SK-N-SH (cell line): ENCODE results near the gene GLIS2. TPM values are rescaled to one million over a fixed set of nuclear protein-coding genes. Genes with fewer than 3 reads are reported as not detected.

Experiments used
- CTCF ChIA-PET: fragments of 300-600, 350-600 bp; formaldehyde crosslinking; extraction: SDS; loops from one replicate; lab custom pipeline; 2021; lab: Yijun Ruan, JAX
- POLR2A ChIA-PET: fragments of 350-600 bp; sonication (Branson Sonifier 250); formaldehyde crosslinking; extraction: SDS; loops from one replicate; lab custom pipeline; 2020; ENCODE audit warnings: antibody characterized with exemption, inconsistent platforms; lab: Yijun Ruan, JAX
- DNase-seq: peaks from one replicate; pipeline ENCODE4 v3.0.0; 2012
- H2AFZ ChIP-seq: fragments of 200-600 bp; sonication (generic); 2 replicates; pipeline ENCODE4 v1.8.1; 2016; ENCODE audit warnings: antibody characterized with exemption, mild to moderate bottlenecking, low read depth
- H3F3A ChIP-seq: fragments of 200-600 bp; sonication (generic); replicated peaks from 2 replicates; pipeline ENCODE3; 2016; ENCODE audit warnings: antibody characterized with exemption, mild to moderate bottlenecking; ENCODE audit not compliant: insufficient read depth
- H3K27ac ChIP-seq, 2 experiments: fragments of 200-500 bp in 1 of 2; fragments of 200-600 bp in 1 of 2; sonication (Bioruptor generic) in 1 of 2; sonication (generic), shearing (Covaris generic) in 1 of 2; 2 replicates each; pipeline versions ENCODE4 v1.5.1 to v1.6.1; 2014 to 2016; ENCODE audit warnings: low read depth in 2 of 2, inconsistent platforms in 1 of 2, low read length in 1 of 2, mild to moderate bottlenecking in 1 of 2, mixed read lengths in 1 of 2
- H3K27me3 ChIP-seq: fragments of 200-600 bp; sonication (generic), shearing (Covaris generic); 2 replicates; pipeline ENCODE4 v1.6.1; 2016; ENCODE audit warnings: mixed run types; ENCODE audit not compliant: insufficient read depth
- H3K36me3 ChIP-seq, 2 experiments: fragments of 200-500 bp in 1 of 2; fragments of 200-600 bp in 1 of 2; sonication (Bioruptor generic) in 1 of 2; sonication (generic) in 1 of 2; replicated peaks in 1 of 2; 2 replicates each; pipeline versions ENCODE3 to v1.5.1; 2014 to 2016; ENCODE audit warnings: low read length in 1 of 2, mild to moderate bottlenecking in 1 of 2; ENCODE audit not compliant: insufficient read depth in 2 of 2, control insufficient read depth in 1 of 2
- H3K4me1 ChIP-seq, 2 experiments: fragments of 200-500 bp in 1 of 2; fragments of 200-600 bp in 1 of 2; sonication (Bioruptor generic) in 1 of 2; sonication (generic), shearing (Covaris generic) in 1 of 2; 2 replicates each; pipeline versions ENCODE4 v1.5.1 to v1.6.1; 2014 to 2016; ENCODE audit warnings: low read depth in 1 of 2, low read length in 1 of 2, mixed run types in 1 of 2; ENCODE audit not compliant: insufficient read depth in 2 of 2, control insufficient read depth in 1 of 2
- H3K4me2 ChIP-seq: fragments of 200-600 bp; sonication (generic), shearing (Covaris generic); 2 replicates; pipeline ENCODE4 v1.6.1; 2017; ENCODE audit warnings: mixed run types
- H3K4me3 ChIP-seq, 2 experiments: fragments of 200-500 bp in 1 of 2; fragments of 200-600 bp in 1 of 2; sonication (Bioruptor generic) in 1 of 2; sonication (generic), shearing (Covaris generic) in 1 of 2; 2 replicates each; pipeline versions ENCODE4 v1.5.1 to v1.8.1; 2014 to 2016; ENCODE audit warnings: low read depth in 2 of 2, inconsistent platforms in 1 of 2, low read length in 1 of 2, mild to moderate bottlenecking in 1 of 2, mixed read lengths in 1 of 2, moderate library complexity in 1 of 2
- H3K79me2 ChIP-seq: fragments of 200-600 bp; sonication (generic); 2 replicates; pipeline ENCODE4 v1.8.1; 2017; ENCODE audit warnings: mild to moderate bottlenecking; ENCODE audit not compliant: insufficient read depth
- H3K9ac ChIP-seq: fragments of 200-600 bp; sonication (generic); 2 replicates; pipeline ENCODE4 v1.6.1; 2017; ENCODE audit warnings: mixed run types
- H3K9me2 ChIP-seq: fragments of 200-600 bp; sonication (generic); 2 replicates; pipeline ENCODE4 v1.6.1; 2017; ENCODE audit warnings: mixed run types
- H3K9me3 ChIP-seq: fragments of 200-600 bp; sonication (generic); 2 replicates; pipeline ENCODE4 v1.6.1; 2017; ENCODE audit warnings: mixed run types, mild to moderate bottlenecking, moderate library complexity
- H4K20me1 ChIP-seq: fragments of 200-600 bp; sonication (generic); 2 replicates; pipeline ENCODE4 v1.6.1; 2017; ENCODE audit warnings: mild to moderate bottlenecking, mixed run types; ENCODE audit not compliant: insufficient read depth
- CHD2 ChIP-seq: fragments of 150-350 bp; IDR thresholded peaks from 2 replicates; pipeline ENCODE4 v1.6.1; 2018; ENCODE audit warnings: low read length; ENCODE audit not compliant: partially characterized antibody
- ELF1 ChIP-seq: IDR thresholded peaks from 2 replicates; pipeline ENCODE4 v1.4.0; 2012
- EP300 ChIP-seq, 2 experiments: IDR thresholded peaks; 2 replicates each; pipeline versions ENCODE4 v1.4.0 to v1.6.1; 2012; ENCODE audit warnings: borderline replicate concordance in 1 of 2, low read depth in 1 of 2, low read length in 1 of 2
- FOXJ3 ChIP-seq: sonication (generic); formaldehyde crosslinking; IDR thresholded peaks from 2 replicates; pipeline ENCODE4 v1.5.1; 2020; ENCODE audit warnings: mild to moderate bottlenecking, missing genetic modification reagents
- MEF2A ChIP-seq: IDR thresholded peaks from 2 replicates; pipeline ENCODE4 v1.4.0; 2012; ENCODE audit warnings: low read depth, borderline replicate concordance
- POLR2AphosphoS5 ChIP-seq: IDR thresholded peaks from 2 replicates; pipeline ENCODE4 v1.6.1; 2012; ENCODE audit warnings: low read depth, low read length
- RAD21 ChIP-seq: IDR thresholded peaks from 2 replicates; pipeline ENCODE4 v1.6.1; 2012; ENCODE audit warnings: mild to moderate bottlenecking, low read length
- RFX5 ChIP-seq: IDR thresholded peaks from 2 replicates; pipeline ENCODE4 v1.6.1; 2012; ENCODE audit warnings: mild to moderate bottlenecking, improper control_type of control experiment, low read length
- RXRA ChIP-seq: IDR thresholded peaks from 2 replicates; pipeline ENCODE4 v1.4.0; 2012; ENCODE audit warnings: low read depth, mild to moderate bottlenecking, borderline replicate concordance
- SIN3A ChIP-seq: IDR thresholded peaks from 2 replicates; pipeline ENCODE4 v1.6.1; 2012; ENCODE audit warnings: low read depth, mild to moderate bottlenecking, low read length, moderate library complexity, borderline replicate concordance
- TCF12 ChIP-seq: IDR thresholded peaks from 2 replicates; pipeline ENCODE4 v1.4.0; 2012
- TEAD4 ChIP-seq: IDR thresholded peaks from 2 replicates; pipeline ENCODE4 v1.4.0; 2012; ENCODE audit warnings: mild to moderate bottlenecking, borderline replicate concordance; ENCODE audit not compliant: insufficient read depth
- WGBS: methylation state at CpG from one replicate; pipeline ENCODE4 v1.1.6; 2017; ENCODE audit warnings: low lambda C conversion rate; 5-methylcytosine and 5-hydroxymethylcytosine counted together
- polyA plus RNA-seq, 3 experiments: library from polyadenylated mRNA; depleted of rRNA; stranded (reverse); fragments of >200 nt; gene quantifications; 2 replicates each; pipeline ENCODE4 v1.2.3, GENCODE V29; 2012
- TF ChIP-seq, protein P1 (sequence below): IDR thresholded peaks from 2 replicates; pipeline ENCODE4; 2012
- TF ChIP-seq, protein P2 (sequence below): fragments of 150-350 bp; IDR thresholded peaks from 2 replicates; pipeline ENCODE4 v1.6.1; 2016; ENCODE audit warnings: mild to moderate bottlenecking, low read depth, low read length
- TF ChIP-seq, protein P3 (sequence below): IDR thresholded peaks from 2 replicates; pipeline ENCODE4 v1.4.0; 2012; ENCODE audit warnings: low read depth

Gene GLIS2
- polyA plus RNA-seq, 1 of the 3 experiments (the other 2 are of a cell fraction): 6.5 TPM

DNA sequence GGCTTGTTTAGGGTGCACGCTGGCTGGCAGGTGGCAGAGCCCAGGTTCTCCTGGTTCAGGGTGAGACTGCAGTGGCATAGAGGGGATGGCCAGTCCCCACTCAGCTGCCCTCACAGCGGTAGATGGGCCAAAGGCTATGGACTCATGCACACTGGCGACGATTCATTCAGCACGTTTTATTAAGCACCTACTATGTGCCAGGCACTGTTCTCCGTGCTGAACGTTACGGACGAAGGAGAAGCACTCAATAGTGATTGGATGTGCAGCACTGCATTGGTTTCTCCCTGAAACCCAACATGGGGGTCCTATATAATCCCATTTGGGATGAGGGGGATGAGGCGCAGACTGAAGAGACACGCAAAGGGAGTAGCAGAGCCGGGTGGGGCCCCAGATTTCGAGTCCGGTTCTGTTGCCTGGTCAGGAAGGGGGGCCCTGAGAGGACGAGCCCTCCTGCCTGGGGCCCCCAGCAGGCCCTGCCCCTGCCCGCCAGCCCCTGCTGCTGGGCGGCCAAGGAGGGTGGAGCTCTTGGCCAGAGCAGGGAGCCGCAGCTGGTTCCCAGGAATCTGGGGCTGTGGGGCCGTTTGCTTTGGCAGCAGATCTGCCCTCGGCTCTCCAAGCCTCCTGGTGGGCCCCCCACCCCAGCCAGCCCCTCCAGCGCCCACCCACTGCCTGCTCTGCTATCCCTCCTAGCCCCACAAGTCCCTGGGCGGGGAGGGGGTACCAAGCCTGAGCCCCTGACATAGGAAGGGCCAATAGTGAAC, 8.8 kb downstream of the GLIS2 start (continued):
- TF ChIP-seq, protein P1, sequence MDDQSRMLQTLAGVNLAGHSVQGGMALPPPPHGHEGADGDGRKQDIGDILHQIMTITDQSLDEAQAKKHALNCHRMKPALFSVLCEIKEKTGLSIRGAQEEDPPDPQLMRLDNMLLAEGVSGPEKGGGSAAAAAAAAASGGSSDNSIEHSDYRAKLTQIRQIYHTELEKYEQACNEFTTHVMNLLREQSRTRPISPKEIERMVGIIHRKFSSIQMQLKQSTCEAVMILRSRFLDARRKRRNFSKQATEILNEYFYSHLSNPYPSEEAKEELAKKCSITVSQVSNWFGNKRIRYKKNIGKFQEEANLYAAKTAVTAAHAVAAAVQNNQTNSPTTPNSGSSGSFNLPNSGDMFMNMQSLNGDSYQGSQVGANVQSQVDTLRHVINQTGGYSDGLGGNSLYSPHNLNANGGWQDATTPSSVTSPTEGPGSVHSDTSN: no peak
- TF ChIP-seq, protein P2, sequence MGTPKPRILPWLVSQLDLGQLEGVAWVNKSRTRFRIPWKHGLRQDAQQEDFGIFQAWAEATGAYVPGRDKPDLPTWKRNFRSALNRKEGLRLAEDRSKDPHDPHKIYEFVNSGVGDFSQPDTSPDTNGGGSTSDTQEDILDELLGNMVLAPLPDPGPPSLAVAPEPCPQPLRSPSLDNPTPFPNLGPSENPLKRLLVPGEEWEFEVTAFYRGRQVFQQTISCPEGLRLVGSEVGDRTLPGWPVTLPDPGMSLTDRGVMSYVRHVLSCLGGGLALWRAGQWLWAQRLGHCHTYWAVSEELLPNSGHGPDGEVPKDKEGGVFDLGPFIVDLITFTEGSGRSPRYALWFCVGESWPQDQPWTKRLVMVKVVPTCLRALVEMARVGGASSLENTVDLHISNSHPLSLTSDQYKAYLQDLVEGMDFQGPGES: no peak
- TF ChIP-seq TEAD4 (no peak), MEF2A (no peak), RAD21 (no peak), CHD2 (no peak)

DNA sequence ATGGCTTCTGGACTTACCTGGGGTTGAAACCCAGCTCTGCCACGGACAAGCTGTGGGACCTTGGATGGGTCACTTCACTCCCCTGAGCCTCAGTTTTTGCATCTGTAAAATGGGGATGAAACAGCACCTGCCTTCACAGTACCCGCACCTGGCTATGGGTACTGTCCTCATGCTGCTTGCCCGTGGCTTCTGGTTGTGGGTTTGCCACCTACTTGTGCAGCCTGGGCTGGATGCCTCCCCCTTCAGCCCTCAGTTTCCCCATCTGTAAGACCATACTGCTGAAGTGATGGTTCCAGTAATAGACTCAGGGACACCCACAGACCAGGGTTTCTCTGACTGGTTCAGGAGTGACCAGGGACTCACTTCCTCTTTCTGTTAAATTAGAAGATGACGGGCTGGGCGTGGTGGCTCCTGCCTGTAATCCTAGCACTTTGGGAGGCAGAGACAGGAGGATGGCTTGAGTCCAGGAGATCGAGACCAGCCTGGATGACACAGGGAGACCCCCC, 9.4 kb downstream of the GLIS2 start:
- TF ChIP-seq EP300 (IDR thresholded peaks at IDR 0.05; ENCODE audit: borderline replicate concordance in 1 of 2, low read depth in 1 of 2, low read length in 1 of 2) (no peak), RFX5 (no peak), FOXJ3 (CRISPR knock-in tag) (no peak), RXRA (no peak), SIN3A (no peak), TCF12 (no peak), TEAD4 (no peak), CHD2 (no peak), ELF1 (no peak), RAD21 (no peak), POLR2AphosphoS5 (no peak)
- TF ChIP-seq, protein P3, sequence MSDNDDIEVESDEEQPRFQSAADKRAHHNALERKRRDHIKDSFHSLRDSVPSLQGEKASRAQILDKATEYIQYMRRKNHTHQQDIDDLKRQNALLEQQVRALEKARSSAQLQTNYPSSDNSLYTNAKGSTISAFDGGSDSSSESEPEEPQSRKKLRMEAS: no peak
- Histone ChIP-seq H3K27me3 (no peaks in the 10 kb centered on the region), H3K9ac (no peak overlapping the region), H3F3A (peaks cover 9% of the 10 kb centered on the region), H3K36me3 (no peaks in the 10 kb centered on the region), H3K4me2 (no peak overlapping the region), H3K79me2 (peaks cover 93% of the 10 kb centered on the region), H3K9me3 (no peaks in the 10 kb centered on the region), H3K4me3 (no peak overlapping the region), H3K9me2 (no peaks in the 10 kb centered on the region), H3K27ac (no peak overlapping the region), H3K4me1 (peaks cover 15 to 41% of the 10 kb centered on the region in 2 experiments; a peak in 3 of 4 replicates), H4K20me1 (peaks cover 75% of the 10 kb centered on the region), H2AFZ (no peak overlapping the region)
- POLR2A ChIA-PET: no interaction called here
- no peak for DNase-seq
- CTCF ChIA-PET: interaction anchor here (1.3 to 14.9 kb wide), 4 partner anchors 24 to 78 kb away, joined by 3 to 281 read pairs (median 36); no protein-coding TSS in a partner anchor
- WGBS: 97% methylated on average over 3 of the region's 6 CpGs
